HepG2 (cell line): Measurements from ENCODE around the gene HMG20B. TPM values are rescaled to one million over a fixed set of nuclear protein-coding genes. Genes with fewer than 3 reads are reported as not detected.
A peak's percentile ranks its signal among the peaks of the same experiment; 100 is the strongest.

ENCODE experiments used
- ATAC-seq: fragments of 200-7000 bp; cut with Tn5 transposase; 3 replicates; pipeline ENCODE4 v1.9.1; 2020; ENCODE audit warnings: mild to moderate bottlenecking, moderate library complexity
- BruUV-seq: library from RNA; stranded (reverse); fragments of 400-500 nt; replicated peaks from 2 replicates; lab custom pipeline; 2021; lab: Mats Ljungman, UMichigan
- CTCF ChIA-PET: fragments of 300-600 bp; formaldehyde crosslinking; extraction: SDS; loops from one replicate; lab custom pipeline; 2021; ENCODE audit warnings: low total read pairs, inconsistent platforms, low intra/inter-chr PET ratio; lab: Yijun Ruan, JAX
- POLR2A ChIA-PET: fragments of 350-600 bp; sonication (Branson Sonifier 250); formaldehyde crosslinking; loops from one replicate; lab custom pipeline; 2020; ENCODE audit warnings: antibody characterized with exemption, inconsistent platforms; lab: Yijun Ruan, JAX
- DNase-seq: peaks from one replicate; pipeline ENCODE4 v3.0.0-alpha.2; 2015; ENCODE audit warnings: low spot score
- FAIRE-seq: peaks from 3 replicates; lab custom pipeline; 2011; peaks lifted over from hg19 to GRCh38; lab: Jason Lieb, UNC
- H2AFZ ChIP-seq: one replicate; pipeline ENCODE4 v1.6.1; 2011; ENCODE audit warnings: low read length, inconsistent platforms
- H3K27ac ChIP-seq: fragments of 300-600 bp; 3 replicates; pipeline ENCODE4 v1.8.0; 2011; ENCODE audit warnings: mixed run types, mild to moderate bottlenecking, mixed read lengths, low read length, inconsistent platforms; ENCODE audit not compliant: insufficient read depth; ENCODE audit errors: extremely low read length
- H3K27me3 ChIP-seq, 2 experiments: fragments of 200-600 bp in 1 of 2; 2 replicates in 1 of 2; 3 replicates in 1 of 2; pipeline versions ENCODE4 v1.6.0 to v1.8.0; 2011; ENCODE audit warnings: low read length in 2 of 2, mild to moderate bottlenecking in 2 of 2, moderate library complexity in 2 of 2, inconsistent platforms in 1 of 2; ENCODE audit not compliant: insufficient read depth in 2 of 2, control insufficient read depth in 1 of 2
- H3K36me3 ChIP-seq, 2 experiments: fragments of 200-600 bp in 1 of 2; replicated peaks in 1 of 2; 2 replicates in 1 of 2; 3 replicates in 1 of 2; pipeline versions ENCODE4 v1.5.1 to v1.8.0; 2011; ENCODE audit warnings: low read length in 2 of 2, inconsistent platforms in 1 of 2; ENCODE audit not compliant: insufficient read depth in 2 of 2, control insufficient read depth in 1 of 2
- H3K4me1 ChIP-seq: 2 replicates; pipeline ENCODE4 v1.5.1; 2012; ENCODE audit warnings: low read length, inconsistent platforms; ENCODE audit not compliant: insufficient read depth
- H3K4me2 ChIP-seq: 2 replicates; pipeline ENCODE4 v1.6.0; 2011; ENCODE audit warnings: low read depth, low read length, inconsistent platforms
- H3K4me3 ChIP-seq, 3 experiments: fragments of 200-600 bp in 1 of 3; sonication (generic), shearing (Covaris generic) in 1 of 3; replicated peaks in 1 of 3; 2 replicates each; pipeline ENCODE4 v1.5.1; 2011 to 2016; ENCODE audit warnings: low read length in 3 of 3, inconsistent platforms in 2 of 3, low read depth in 2 of 3, mild to moderate bottlenecking in 2 of 3, control low read depth in 1 of 3, mixed read lengths in 1 of 3; ENCODE audit not compliant: insufficient read depth in 1 of 3
- H3K79me2 ChIP-seq: one replicate; pipeline ENCODE4 v1.6.1; 2011; ENCODE audit warnings: low read length, inconsistent platforms; ENCODE audit not compliant: insufficient read depth
- H3K9ac ChIP-seq: 2 replicates; pipeline ENCODE4 v1.6.0; 2011; ENCODE audit warnings: mild to moderate bottlenecking, low read depth, low read length, inconsistent platforms; ENCODE audit not compliant: insufficient read depth
- H3K9me3 ChIP-seq: 2 replicates; pipeline ENCODE4 v1.5.1; 2012; ENCODE audit warnings: mild to moderate bottlenecking, low read length
- H4K20me1 ChIP-seq: 2 replicates; pipeline ENCODE4 v1.6.0; 2011; ENCODE audit warnings: inconsistent platforms, mild to moderate bottlenecking, low read length, moderate library complexity; ENCODE audit not compliant: insufficient read depth
- ARID4A ChIP-seq: sonication (generic); formaldehyde crosslinking; IDR thresholded peaks from 2 replicates; pipeline ENCODE4 v1.5.0; 2020; ENCODE audit warnings: mild to moderate bottlenecking, missing genetic modification reagents, borderline replicate concordance
- DNMT1 ChIP-seq: sonication (generic); formaldehyde crosslinking; IDR thresholded peaks from 2 replicates; pipeline ENCODE4 v1.5.1; 2020; ENCODE audit warnings: mild to moderate bottlenecking, missing genetic modification reagents
- GABPA ChIP-seq, 2 experiments: IDR thresholded peaks; 2 replicates each; pipeline ENCODE4 v1.6.1; 2011 to 2016; ENCODE audit warnings: low read depth in 2 of 2, low read length in 1 of 2, missing biosample characterization in 1 of 2, missing genetic modification characterization in 1 of 2
- HDAC1 ChIP-seq: sonication (generic); formaldehyde crosslinking; IDR thresholded peaks from 2 replicates; pipeline ENCODE4 v1.5.1; 2020; ENCODE audit warnings: mild to moderate bottlenecking, missing genetic modification reagents
- NR2F6 ChIP-seq, 2 experiments: IDR thresholded peaks; 2 replicates each; pipeline ENCODE4 v1.6.1; 2016; ENCODE audit warnings: antibody characterized with exemption in 1 of 2, mild to moderate bottlenecking in 1 of 2
- SMARCC2 ChIP-seq: fragments of 450-650 bp; IDR thresholded peaks from 2 replicates; pipeline ENCODE4 v1.6.1; 2017; ENCODE audit warnings: antibody characterized with exemption, mild to moderate bottlenecking
- TOE1 ChIP-seq: sonication (generic); formaldehyde crosslinking; IDR thresholded peaks from 2 replicates; pipeline ENCODE4 v1.4.0; 2020; ENCODE audit warnings: mild to moderate bottlenecking, missing genetic modification reagents
- ZFP91 ChIP-seq: sonication (generic); formaldehyde crosslinking; IDR thresholded peaks from 2 replicates; pipeline ENCODE4 v1.9.0; 2022; ENCODE audit warnings: missing genetic modification reagents, mild to moderate bottlenecking, borderline replicate concordance
- ZNF24 ChIP-seq: fragments of 450-650 bp; IDR thresholded peaks from 2 replicates; pipeline ENCODE4 v1.6.1; 2017; ENCODE audit warnings: antibody characterized with exemption, mild to moderate bottlenecking
- ZNF512B ChIP-seq: sonication (generic); formaldehyde crosslinking; IDR thresholded peaks from 2 replicates; pipeline ENCODE4 v1.5.1; 2020; ENCODE audit warnings: missing genetic modification reagents, mild to moderate bottlenecking, borderline replicate concordance
- ZNF557 ChIP-seq: sonication (generic); formaldehyde crosslinking; IDR thresholded peaks from 2 replicates; pipeline ENCODE4 v1.4.0; 2020; ENCODE audit warnings: missing genetic modification reagents
- ZNF563 ChIP-seq: sonication (generic); formaldehyde crosslinking; IDR thresholded peaks from 2 replicates; pipeline ENCODE4 v1.8.0; 2022; ENCODE audit warnings: mild to moderate bottlenecking, moderate library complexity, missing genetic modification reagents
- WGBS: methylation state at CpG from one replicate; pipeline ENCODE4 v1.1.6; 2017; ENCODE audit warnings: low lambda C conversion rate; 5-methylcytosine and 5-hydroxymethylcytosine counted together
- in situ Hi-C: cut with HindIII; loops from 2 replicates; pipeline ENCODE4 v1.10.0; 2017; ENCODE audit warnings: low pct_unique_long_range_greater_than_20kb; ENCODE audit not compliant: extremely low pct_ligation_motif_present
- intact Hi-C: fragments of 100-400 bp; cut with micrococcal nuclease; formaldehyde crosslinking; loops from one replicate; pipeline ENCODE4 v1.10.0; 2022; ENCODE audit not compliant: unreplicated experiment
- polyA plus RNA-seq, 8 experiments: library from polyadenylated mRNA; depleted of rRNA in 3 of 8; stranded (reverse) in 7 of 8; unstranded in 1 of 8; fragments of >200 nt; fragmentation: Illumina TruSeq in 4 of 8; extraction: Trizol in 4 of 8; gene quantifications; 2 replicates each; pipeline versions ENCODE4 v1.2.1 to v1.2.3, GENCODE V29; 2011 to 2016; ENCODE audit warnings: low read depth in 4 of 8, missing spikeins in 1 of 8, mixed read lengths in 1 of 8; ENCODE audit not compliant: insufficient read depth in 1 of 8
- total RNA-seq, 5 experiments: library from RNA; depleted of rRNA; stranded (reverse); fragments of >200 nt; fragmentation: Illumina TruSeq; extraction: Trizol; gene quantifications; 2 replicates each; pipeline ENCODE4 v1.2.3, GENCODE V29; 2016; ENCODE audit warnings: low read depth in 1 of 5
- TF ChIP-seq, protein P1 (sequence below): sonication (generic); formaldehyde crosslinking; IDR thresholded peaks from 2 replicates; pipeline ENCODE4 v1.9.0; 2021; ENCODE audit warnings: missing genetic modification reagents, mild to moderate bottlenecking, borderline replicate concordance

HMG20B gene
- total and polyA plus RNA-seq, 2 of the 13 experiments (the other 11 are each of a cell fraction or from before 2014, with no cell fraction given) = 23.9 to 29.2 TPM

DNA sequence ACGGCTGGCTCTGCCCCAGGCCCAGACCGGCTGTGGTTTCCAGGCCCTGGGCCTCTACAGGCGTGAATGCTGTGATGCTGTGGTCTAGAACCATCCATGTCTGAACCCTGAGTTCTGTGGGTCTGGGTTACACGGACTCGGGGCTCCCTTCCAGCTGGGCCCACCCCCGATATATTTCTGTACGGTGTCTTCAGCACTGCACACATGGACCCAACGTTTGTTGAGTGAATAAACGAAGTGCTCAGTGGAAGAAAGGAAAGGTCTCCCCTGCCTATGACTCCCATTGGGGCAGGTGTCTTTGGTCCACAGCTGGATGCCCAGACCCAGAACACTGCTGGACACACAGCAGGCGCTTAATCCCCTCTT is 27.1 kb upstream of the HMG20B start:
- H3K4me1 ChIP-seq = no peaks in the 10 kb centered on the region
- no peaks in the 10 kb centered on the region for H3K9me3 ChIP-seq
- no peaks in the 10 kb centered on the region for H3K79me2 ChIP-seq
- no peak overlapping the region for H3K4me2 ChIP-seq
- ATAC-seq (no peak), DNase-seq (no peak), FAIRE-seq (no peak)
- ChIA-PET POLR2A (interaction anchor here (0.9 kb wide), 1 partner anchor 14 kb away, joined by 3 read pairs; no protein-coding TSS in a partner anchor), CTCF (interaction anchor here (1.2 to 2.3 kb wide), 2 partner anchors 30 to 41 kb away, joined by 5 to 14 read pairs; no protein-coding TSS in a partner anchor)
- in situ Hi-C loops = no loop called here
- no peak overlapping the region for H2AFZ ChIP-seq
- WGBS = 100% methylated on average over 9 of the region's 10 CpGs
- no peaks in the 10 kb centered on the region for H4K20me1 ChIP-seq
- H3K27ac ChIP-seq = no peak overlapping the region
- H3K27me3 ChIP-seq = no peaks in the 10 kb centered on the region
- intact Hi-C loops = loop anchor here (1.0 kb wide), 1 partner anchor 30 kb away; no protein-coding TSS in a partner anchor
- peaks cover 3 to 10% of the 10 kb centered on the region in 2 experiments; a peak in 3 of 5 replicates for H3K36me3 ChIP-seq
- BruUV-seq = no TSS peak
- no peak overlapping the region for H3K4me3 ChIP-seq
- no peak overlapping the region for H3K9ac ChIP-seq
- TF ChIP-seq ZNF563 (CRISPR knock-in tag) = no peak
- TF ChIP-seq NR2F6 (IDR thresholded peaks at IDR 0.05) = no peak
- no peak for TF ChIP-seq NR2F6 (CRISPR knock-in tag; IDR thresholded peaks at IDR 0.05)
- TF ChIP-seq GABPA (IDR thresholded peaks at IDR 0.05; ENCODE audit: low read depth, low read length) = no peak
- no peak for TF ChIP-seq GABPA (CRISPR knock-in tag; IDR thresholded peaks at IDR 0.05; ENCODE audit: low read depth)
- TF ChIP-seq ZFP91 (CRISPR knock-in tag) = 0 out of 2 replicates have a peak, but pooled peaks have one; percentile 20
- no peak for TF ChIP-seq ZNF24
- TF ChIP-seq HDAC1 (CRISPR knock-in tag) = 0 out of 2 replicates have a peak, but pooled peaks have one; percentile 21
- no peak for TF ChIP-seq DNMT1 (CRISPR knock-in tag)
- TF ChIP-seq ZNF557 (CRISPR knock-in tag) = no peak
- TF ChIP-seq TOE1 (CRISPR knock-in tag) = no peak
- no peak for TF ChIP-seq SMARCC2
- TF ChIP-seq, protein P1, sequence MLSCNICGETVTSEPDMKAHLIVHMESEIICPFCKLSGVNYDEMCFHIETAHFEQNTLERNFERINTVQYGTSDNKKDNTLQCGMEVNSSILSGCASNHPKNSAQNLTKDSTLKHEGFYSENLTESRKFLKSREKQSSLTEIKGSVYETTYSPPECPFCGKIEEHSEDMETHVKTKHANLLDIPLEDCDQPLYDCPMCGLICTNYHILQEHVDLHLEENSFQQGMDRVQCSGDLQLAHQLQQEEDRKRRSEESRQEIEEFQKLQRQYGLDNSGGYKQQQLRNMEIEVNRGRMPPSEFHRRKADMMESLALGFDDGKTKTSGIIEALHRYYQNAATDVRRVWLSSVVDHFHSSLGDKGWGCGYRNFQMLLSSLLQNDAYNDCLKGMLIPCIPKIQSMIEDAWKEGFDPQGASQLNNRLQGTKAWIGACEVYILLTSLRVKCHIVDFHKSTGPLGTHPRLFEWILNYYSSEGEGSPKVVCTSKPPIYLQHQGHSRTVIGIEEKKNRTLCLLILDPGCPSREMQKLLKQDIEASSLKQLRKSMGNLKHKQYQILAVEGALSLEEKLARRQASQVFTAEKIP (CRISPR knock-in tag) = no peak
- no peak for TF ChIP-seq ZNF512B (CRISPR knock-in tag)
- TF ChIP-seq ARID4A (CRISPR knock-in tag) = 0 out of 2 replicates have a peak, but pooled peaks have one; percentile 17
